Fibroblast of lung (primary cell): ENCODE data around the gene APOLD1. TPM values are rescaled to one million over a fixed set of nuclear protein-coding genes. Genes with fewer than 3 reads are reported as not detected.
"Not testable (repeated sequence)": the region's sequence is repeated elsewhere in the genome, so short reads cannot be mapped to it uniquely, and the experiment has no call there.

Experiments used
- DNase-seq, 2 donors: peaks; one replicate each; pipeline versions ENCODE4 v3.0.0 to v3.0.0-alpha.2; 2010; ENCODE audit warnings: low read depth in 2 of 2
- H2AFZ ChIP-seq: 2 replicates; pipeline ENCODE4 v1.5.1; 2012; ENCODE audit warnings: low read length, control low read depth, inconsistent platforms
- H3K27ac ChIP-seq: 2 replicates; pipeline ENCODE4 v1.5.1; 2011; ENCODE audit warnings: low read length, control low read depth; ENCODE audit not compliant: insufficient read depth
- H3K27me3 ChIP-seq: 2 replicates; pipeline ENCODE4 v1.5.1; 2011; ENCODE audit warnings: mild to moderate bottlenecking, low read length; ENCODE audit not compliant: control insufficient read depth, insufficient read depth
- H3K36me3 ChIP-seq: 2 replicates; pipeline ENCODE4 v1.5.1; 2011; ENCODE audit warnings: low read length; ENCODE audit not compliant: control insufficient read depth, insufficient read depth
- H3K4me1 ChIP-seq: 2 replicates; pipeline ENCODE4 v1.5.1; 2011; ENCODE audit warnings: low read length; ENCODE audit not compliant: control insufficient read depth, insufficient read depth; ENCODE audit errors: extremely low read depth
- H3K4me2 ChIP-seq: 2 replicates; pipeline ENCODE4 v1.5.1; 2011; ENCODE audit warnings: low read length, control low read depth; ENCODE audit not compliant: insufficient read depth; ENCODE audit errors: extremely low read depth
- H3K4me3 ChIP-seq, 4 experiments: fragments of 200-600 bp in 1 of 4; sonication (generic) in 1 of 4; replicated peaks in 1 of 4; 2 replicates each; pipeline ENCODE4 v1.5.1; 2011 to 2016; ENCODE audit warnings: low read length in 4 of 4, low read depth in 3 of 4, mild to moderate bottlenecking in 3 of 4, control low read depth in 2 of 4, inconsistent platforms in 1 of 4, mixed read lengths in 1 of 4; ENCODE audit not compliant: insufficient read depth in 1 of 4; ENCODE audit errors: control extremely low read depth in 1 of 4
- H3K79me2 ChIP-seq: 2 replicates; pipeline ENCODE4 v1.5.1; 2012; ENCODE audit warnings: mild to moderate bottlenecking, low read length, inconsistent platforms; ENCODE audit not compliant: control insufficient read depth, insufficient read depth
- H3K9ac ChIP-seq: 2 replicates; pipeline ENCODE4 v1.5.1; 2011; ENCODE audit warnings: mild to moderate bottlenecking, low read length, control low read depth; ENCODE audit not compliant: insufficient read depth
- H3K9me3 ChIP-seq: 2 replicates; pipeline ENCODE4 v1.5.1; 2012; ENCODE audit warnings: low read depth, low read length; ENCODE audit not compliant: control insufficient read depth, insufficient read depth
- H4K20me1 ChIP-seq: 2 replicates; pipeline ENCODE4 v1.5.1; 2011; ENCODE audit warnings: low read length; ENCODE audit not compliant: control insufficient read depth, insufficient read depth; ENCODE audit errors: extremely low read depth
- CTCF ChIP-seq, 2 donors: IDR thresholded peaks in 1 of 2; conservative IDR thresholded peaks in 1 of 2; 1 replicate in 1 of 2; 2 replicates in 1 of 2; pipeline ENCODE4 v1.5.1; 2011 to 2012; ENCODE audit warnings: low read length in 2 of 2, control low read depth in 1 of 2, inconsistent platforms in 1 of 2, low read depth in 1 of 2, mild to moderate bottlenecking in 1 of 2
- EZH2 ChIP-seq: IDR thresholded peaks from 2 replicates; pipeline ENCODE4 v1.5.1; 2012; ENCODE audit warnings: low read length, control low read depth, mild to moderate bottlenecking; ENCODE audit errors: missing control alignments
- polyA plus RNA-seq, 2 donors: library from polyadenylated mRNA; depleted of rRNA in 1 of 2; stranded (reverse) in 1 of 2; unstranded in 1 of 2; fragments of >200 nt; gene quantifications; 2 replicates each; pipeline ENCODE4 v1.2.1, GENCODE V29; 2011 to 2012; ENCODE audit warnings: missing spikeins in 1 of 2
- total RNA-seq: library from RNA; depleted of rRNA; stranded (reverse); fragments of >200 nt; gene quantifications from 2 replicates; pipeline ENCODE4 v1.2.1, GENCODE V29; 2014

The APOLD1 gene
- total and polyA plus RNA-seq, 2 donors (not counting 1 experiment from before 2014, with no cell fraction given): 3.1 to 3.2 TPM

GRCh38 chr12:12819752-12820311, 34.4 kb downstream of the APOLD1 start:
- H4K20me1 ChIP-seq: no peaks in the 10 kb centered on the region
- H3K27ac ChIP-seq: peak overlapping the region; percentile 80
- no peaks in the 10 kb centered on the region for H3K27me3 ChIP-seq
- no peak overlapping the region for H2AFZ ChIP-seq
- H3K36me3 ChIP-seq: peaks cover 6% of the 10 kb centered on the region
- peak overlapping the region; percentile 46 for H3K4me2 ChIP-seq
- H3K4me1 ChIP-seq: peaks cover 21% of the 10 kb centered on the region
- no peaks in the 10 kb centered on the region for H3K9me3 ChIP-seq
- peak; percentile 67 to 99 for DNase-seq
- peaks cover 44% of the 10 kb centered on the region for H3K79me2 ChIP-seq
- no peak overlapping the region for H3K4me3 ChIP-seq
- no peak overlapping the region for H3K9ac ChIP-seq
- TF ChIP-seq CTCF (conservative IDR thresholded peaks at IDR 0.05 in 1 of 2, IDR thresholded peaks at IDR 0.05 in 1 of 2; ENCODE audit: low read depth in 1 of 2, low read length in 2 of 2) (no peak), EZH2 (no peak)

GRCh38 chr12:12820376-12820775, 34.9 kb downstream of the APOLD1 start:
- H3K4me3 ChIP-seq, H4K20me1 ChIP-seq, H3K9me3 ChIP-seq, H2AFZ ChIP-seq, H3K27me3 ChIP-seq, H3K9ac ChIP-seq, DNase-seq, H3K36me3 ChIP-seq: not testable (repeated sequence)
- H3K4me2 ChIP-seq: peak overlapping the region; percentile 40
- peaks cover 38% of the 10 kb centered on the region for H3K79me2 ChIP-seq
- H3K4me1 ChIP-seq: peaks cover 21% of the 10 kb centered on the region
- H3K27ac ChIP-seq: peak overlapping the region; percentile 80

GRCh38 chr12:12821975-12822374, 36.5 kb downstream of the APOLD1 start:
- Histone ChIP-seq H3K9me3 (no peaks in the 10 kb centered on the region), H4K20me1 (no peaks in the 10 kb centered on the region), H3K79me2 (peaks cover 22% of the 10 kb centered on the region), H3K27me3 (no peaks in the 10 kb centered on the region), H3K27ac (no peak overlapping the region), H2AFZ (no peak overlapping the region), H3K9ac (no peak overlapping the region), H3K4me2 (no peak overlapping the region), H3K4me1 (peaks cover 21% of the 10 kb centered on the region), H3K4me3 (no peak overlapping the region), H3K36me3 (peaks cover 9% of the 10 kb centered on the region)
- DNase-seq: no peak
- TF ChIP-seq EZH2 (no peak), CTCF (conservative IDR thresholded peaks at IDR 0.05 in 1 of 2, IDR thresholded peaks at IDR 0.05 in 1 of 2; ENCODE audit: low read depth in 1 of 2, low read length in 2 of 2) (no peak)
